Vagina (tissue), 2 donors: Measurements from ENCODE around the gene MIGA2. TPM values are rescaled to one million over a fixed set of nuclear protein-coding genes. Genes with fewer than 3 reads are reported as not detected.

Experiments used
- DNase-seq, 2 donors: peaks; one replicate each; pipeline ENCODE4 v3.0.0-alpha.2; 2017; ENCODE audit errors: extremely low spot score in 2 of 2
- H3K27ac ChIP-seq: fragments of 200-600 bp; sonication (generic); one replicate; pipeline ENCODE4 v1.5.1; 2019
- H3K27me3 ChIP-seq: fragments of 200-600 bp; sonication (generic); one replicate; pipeline ENCODE4 v1.5.1; 2019
- H3K36me3 ChIP-seq, 2 donors: fragments of 200-600 bp; sonication (generic); one replicate each; pipeline ENCODE4 v1.5.1; 2017 to 2019
- H3K4me1 ChIP-seq: fragments of 200-600 bp; sonication (generic); one replicate; pipeline ENCODE4 v1.5.1; 2019
- H3K4me3 ChIP-seq, 2 donors: fragments of 200-600 bp; sonication (generic); 1 replicate in 1 of 2; 2 replicates in 1 of 2; pipeline ENCODE4 v1.5.1; 2016 to 2019
- H3K9me3 ChIP-seq: fragments of 200-600 bp; sonication (generic); one replicate; pipeline ENCODE4 v1.5.1; 2019
- POLR2A ChIP-seq, 2 donors: fragments of 450-650 bp; IDR thresholded peaks; one replicate each; pipeline ENCODE4 v1.6.1; 2017; ENCODE audit warnings: antibody characterized with exemption in 2 of 2, mild to moderate bottlenecking in 2 of 2, moderate library complexity in 2 of 2
- POLR2AphosphoS5 ChIP-seq, 2 donors: sonication (generic); formaldehyde crosslinking; IDR thresholded peaks; one replicate each; pipeline ENCODE4 v1.9.0; 2017; ENCODE audit warnings: antibody characterized with exemption in 2 of 2, mild to moderate bottlenecking in 2 of 2, low read depth in 1 of 2; ENCODE audit not compliant: insufficient read depth in 1 of 2
- intact Hi-C: fragments of 100-400 bp; cut with DNase I; formaldehyde crosslinking; loops from one replicate; pipeline ENCODE4 v1.15.1; 2023
- total RNA-seq: library from RNA; depleted of rRNA; stranded (reverse); fragments of >200 nt; gene quantifications from one replicate; pipeline ENCODE4 v1.2.3, GENCODE V29; 2016
- TF ChIP-seq, protein P1 (sequence below), 3 experiments: fragments of 450-650 bp in 2 of 3; fragments of 200-600 bp in 1 of 3; sonication (generic) in 1 of 3; IDR thresholded peaks; one replicate each; pipeline ENCODE4 v1.5.1; 2017 to 2019; ENCODE audit warnings: antibody characterized with exemption in 3 of 3, mild to moderate bottlenecking in 2 of 3, moderate library complexity in 2 of 3

Gene MIGA2
- total RNA-seq, 1 donor from 2014 or later = 35.1 TPM

DNA sequence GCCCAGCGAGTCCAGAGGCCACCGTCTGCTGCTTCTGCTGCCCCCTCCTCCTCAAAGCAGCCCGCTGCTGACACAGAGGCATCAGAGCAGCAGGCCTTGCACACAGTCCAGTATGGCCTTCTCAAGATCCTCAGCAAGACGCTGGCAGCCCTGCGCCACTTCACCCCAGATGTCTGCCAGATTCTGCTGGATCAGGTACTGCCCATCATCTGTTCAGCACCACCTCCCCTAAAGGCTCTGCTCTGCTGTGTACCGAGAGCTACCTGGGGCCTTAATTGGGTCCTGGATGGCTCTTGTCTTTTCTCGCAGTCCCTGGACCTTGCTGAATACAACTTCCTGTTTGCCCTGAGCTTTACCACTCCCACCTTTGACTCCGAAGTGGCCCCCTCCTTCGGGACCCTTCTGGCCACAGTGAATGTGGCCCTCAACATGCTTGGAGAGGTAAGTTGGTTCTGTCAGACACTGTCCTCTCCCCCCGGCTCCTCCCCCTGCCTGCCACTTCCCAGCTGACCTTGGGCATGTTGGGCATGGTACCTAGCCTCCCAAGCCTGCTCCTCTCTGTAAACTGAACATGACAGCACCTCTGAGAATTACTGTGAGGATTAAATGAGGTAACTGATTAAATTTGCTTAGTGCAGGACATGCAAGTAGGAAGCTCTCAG lies 31.0 kb upstream of the MIGA2 start:
- Histone ChIP-seq H3K27ac (no peak overlapping the region), H3K27me3 (no peaks in the 10 kb centered on the region), H3K4me3 (no peak overlapping the region), H3K36me3 (peaks cover 0 to 62% of the 10 kb centered on the region in 2 donors), H3K9me3 (no peaks in the 10 kb centered on the region), H3K4me1 (peaks cover 23% of the 10 kb centered on the region)
- no peak for DNase-seq
- TF ChIP-seq, protein P1, sequence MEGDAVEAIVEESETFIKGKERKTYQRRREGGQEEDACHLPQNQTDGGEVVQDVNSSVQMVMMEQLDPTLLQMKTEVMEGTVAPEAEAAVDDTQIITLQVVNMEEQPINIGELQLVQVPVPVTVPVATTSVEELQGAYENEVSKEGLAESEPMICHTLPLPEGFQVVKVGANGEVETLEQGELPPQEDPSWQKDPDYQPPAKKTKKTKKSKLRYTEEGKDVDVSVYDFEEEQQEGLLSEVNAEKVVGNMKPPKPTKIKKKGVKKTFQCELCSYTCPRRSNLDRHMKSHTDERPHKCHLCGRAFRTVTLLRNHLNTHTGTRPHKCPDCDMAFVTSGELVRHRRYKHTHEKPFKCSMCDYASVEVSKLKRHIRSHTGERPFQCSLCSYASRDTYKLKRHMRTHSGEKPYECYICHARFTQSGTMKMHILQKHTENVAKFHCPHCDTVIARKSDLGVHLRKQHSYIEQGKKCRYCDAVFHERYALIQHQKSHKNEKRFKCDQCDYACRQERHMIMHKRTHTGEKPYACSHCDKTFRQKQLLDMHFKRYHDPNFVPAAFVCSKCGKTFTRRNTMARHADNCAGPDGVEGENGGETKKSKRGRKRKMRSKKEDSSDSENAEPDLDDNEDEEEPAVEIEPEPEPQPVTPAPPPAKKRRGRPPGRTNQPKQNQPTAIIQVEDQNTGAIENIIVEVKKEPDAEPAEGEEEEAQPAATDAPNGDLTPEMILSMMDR (IDR thresholded peaks at IDR 0.05) = no peak
- no peak for TF ChIP-seq POLR2A (IDR thresholded peaks at IDR 0.05)
- intact Hi-C loops = no loop called here

DNA sequence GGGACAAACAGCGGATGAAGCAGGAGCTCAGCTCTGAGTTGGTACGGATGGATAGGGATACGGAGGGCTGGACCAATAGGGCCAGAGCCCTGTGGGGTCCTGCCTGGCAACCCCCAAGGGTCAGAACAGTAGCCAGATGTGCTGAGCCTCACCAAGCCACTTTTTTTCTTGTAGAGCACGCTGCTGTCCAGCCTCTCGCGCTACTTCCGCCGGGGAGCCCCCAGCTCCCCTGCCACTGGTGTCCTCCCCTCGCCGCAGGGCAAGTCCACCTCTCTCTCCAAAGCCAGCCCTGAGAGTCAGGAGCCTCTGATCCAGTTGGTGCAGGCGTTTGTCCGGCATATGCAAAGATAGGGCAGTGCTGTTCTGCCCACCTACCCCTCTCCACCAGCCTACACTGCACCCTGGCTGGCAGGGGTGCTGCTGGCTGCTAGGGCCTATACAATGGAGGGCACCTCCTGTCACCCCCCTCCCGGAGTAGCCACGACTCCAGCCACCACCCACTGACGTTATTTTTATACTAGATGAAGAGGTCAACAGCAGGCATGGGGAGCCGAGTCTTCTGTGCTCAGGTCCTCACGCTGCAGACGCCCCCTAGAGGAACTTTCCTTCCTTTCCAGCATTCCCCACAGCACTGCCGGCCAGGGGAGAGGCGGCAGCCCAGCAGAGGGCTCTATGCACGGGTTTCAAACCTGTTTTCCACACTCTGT lies 29.9 kb upstream of the MIGA2 start:
- Histone ChIP-seq H3K4me1 (peaks cover 23% of the 10 kb centered on the region), H3K4me3 (no peak overlapping the region), H3K27ac (peak overlapping the region; percentile 60), H3K9me3 (no peaks in the 10 kb centered on the region), H3K36me3 (peaks cover 0 to 61% of the 10 kb centered on the region in 2 donors), H3K27me3 (no peaks in the 10 kb centered on the region)
- DNase-seq = no peak
- intact Hi-C loops = no loop called here
- TF ChIP-seq, protein P1 (IDR thresholded peaks at IDR 0.05) = peak; percentile 21 to 64 (median 46)
- no peak for TF ChIP-seq POLR2A (IDR thresholded peaks at IDR 0.05)
- peak in 1 of 2 donors; percentile 22 for TF ChIP-seq POLR2AphosphoS5 (IDR thresholded peaks at IDR 0.05; ENCODE audit: insufficient read depth in 1 of 2, low read depth in 1 of 2)

DNA sequence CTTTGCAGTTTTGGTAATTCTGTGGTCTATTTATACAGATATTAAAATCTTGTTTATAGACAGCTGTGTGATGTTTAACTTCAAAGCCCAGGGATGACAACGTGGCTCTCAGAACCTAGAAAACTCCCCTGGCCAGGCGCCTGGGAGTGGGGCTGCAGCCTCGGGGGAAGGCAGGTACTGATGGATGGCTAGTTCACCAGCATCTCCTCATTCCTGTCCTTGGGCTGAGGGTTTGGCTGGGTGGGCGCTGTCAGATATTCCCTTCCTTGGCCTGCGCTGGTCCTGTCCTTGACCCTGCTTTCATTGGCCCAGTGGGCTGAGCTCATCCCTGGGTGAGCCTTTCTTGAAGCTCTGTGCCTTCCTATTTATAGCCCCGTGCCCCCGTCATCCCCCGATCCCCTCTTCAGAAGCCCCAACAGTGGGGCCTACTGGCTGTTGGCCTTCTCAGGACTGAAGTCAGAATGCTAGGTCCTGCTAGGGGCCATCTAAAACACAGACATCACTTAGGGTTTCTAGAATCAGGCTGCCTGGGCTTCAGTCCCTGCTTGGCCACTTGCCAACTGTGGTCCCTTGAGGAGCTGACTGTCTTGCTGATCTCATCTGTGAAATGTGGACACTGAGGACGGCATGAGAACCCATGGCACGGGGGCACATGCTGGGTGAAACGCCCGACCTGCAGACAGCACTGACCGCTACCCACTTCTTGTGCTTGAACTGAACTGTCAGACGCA lies 29.2 kb upstream of the MIGA2 start:
- H3K4me1 ChIP-seq = peaks cover 23% of the 10 kb centered on the region
- H3K27me3 ChIP-seq = no peaks in the 10 kb centered on the region
- intact Hi-C loops = no loop called here
- no peak overlapping the region for H3K4me3 ChIP-seq
- TF ChIP-seq, protein P1 (IDR thresholded peaks at IDR 0.05) = no peak
- TF ChIP-seq POLR2AphosphoS5 (IDR thresholded peaks at IDR 0.05; ENCODE audit: insufficient read depth in 1 of 2, low read depth in 1 of 2) = no peak
- TF ChIP-seq POLR2A (IDR thresholded peaks at IDR 0.05) = no peak
- H3K36me3 ChIP-seq = peaks cover 0 to 61% of the 10 kb centered on the region in 2 donors
- no peak for DNase-seq
- H3K27ac ChIP-seq = peak overlapping the region; percentile 60
- no peaks in the 10 kb centered on the region for H3K9me3 ChIP-seq

DNA sequence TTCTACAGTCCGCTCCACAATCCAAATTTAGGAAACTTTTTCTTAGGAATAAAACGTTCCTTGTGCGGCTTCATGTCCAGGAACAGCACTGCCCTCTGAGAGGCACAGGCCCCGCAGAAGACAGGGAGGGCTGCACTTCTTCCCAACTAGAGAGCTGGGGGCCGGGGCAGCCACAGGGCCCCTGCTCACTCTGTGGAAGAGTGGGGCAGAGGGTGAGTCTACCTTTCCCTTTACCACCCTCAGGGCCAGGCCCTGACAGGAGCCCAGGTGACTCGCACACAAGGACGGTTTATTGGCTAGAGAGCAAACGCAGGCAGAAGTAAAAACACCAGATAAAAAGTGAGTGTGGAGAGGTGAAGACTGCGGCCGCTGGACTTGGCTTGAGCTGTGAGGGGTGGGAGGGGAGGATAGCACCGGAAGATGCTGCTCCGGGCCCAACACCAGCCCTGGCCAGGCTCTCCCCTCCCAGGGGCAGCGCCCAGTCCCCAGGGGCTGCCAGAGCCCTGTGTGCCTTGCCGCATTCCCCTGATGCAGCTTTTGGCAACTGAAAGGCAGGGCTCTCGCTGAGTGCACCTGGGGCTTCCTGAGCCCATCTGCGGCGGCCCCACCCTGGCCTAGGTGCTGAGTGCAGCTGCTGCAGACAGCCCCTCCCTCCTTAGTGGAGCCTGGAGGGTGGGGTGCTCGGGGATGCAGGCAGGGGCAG lies 28.5 kb upstream of the MIGA2 start:
- H3K9me3 ChIP-seq = no peaks in the 10 kb centered on the region
- H3K4me1 ChIP-seq = peaks cover 23% of the 10 kb centered on the region
- no peaks in the 10 kb centered on the region for H3K27me3 ChIP-seq
- TF ChIP-seq, protein P1 (IDR thresholded peaks at IDR 0.05) = no peak
- TF ChIP-seq POLR2AphosphoS5 (IDR thresholded peaks at IDR 0.05; ENCODE audit: insufficient read depth in 1 of 2, low read depth in 1 of 2) = no peak
- no peak for TF ChIP-seq POLR2A (IDR thresholded peaks at IDR 0.05)
- intact Hi-C loops = no loop called here
- H3K36me3 ChIP-seq = peaks cover 0 to 61% of the 10 kb centered on the region in 2 donors
- H3K4me3 ChIP-seq = no peak overlapping the region
- H3K27ac ChIP-seq = peak overlapping the region; percentile 39
- no peak for DNase-seq
